HepG2 (cell line): ENCODE data around the gene CNKSR3. TPM values are rescaled to one million over a fixed set of nuclear protein-coding genes. Genes with fewer than 3 reads are reported as not detected.

ENCODE experiments used
- PAF1 ChIP-seq: IDR thresholded peaks from 2 replicates; pipeline ENCODE4 v1.6.1; 2016; ENCODE audit warnings: missing genetic modification reagents, missing compliant biosample characterization
- SIX1 ChIP-seq: sonication (generic); formaldehyde crosslinking; IDR thresholded peaks from 2 replicates; pipeline ENCODE4 v1.4.0; 2020; ENCODE audit warnings: missing genetic modification reagents, borderline replicate concordance
- TFDP2 ChIP-seq: sonication (generic); formaldehyde crosslinking; IDR thresholded peaks from 2 replicates; pipeline ENCODE4 v1.4.0; 2020; ENCODE audit warnings: missing genetic modification reagents
- TGIF2 ChIP-seq: IDR thresholded peaks from 2 replicates; pipeline ENCODE4 v1.6.1; 2016; ENCODE audit warnings: control low read depth, missing compliant biosample characterization
- TSC22D2 ChIP-seq: sonication (generic); formaldehyde crosslinking; IDR thresholded peaks from 2 replicates; pipeline ENCODE4 v1.5.1; 2020; ENCODE audit warnings: missing genetic modification reagents, mild to moderate bottlenecking, borderline replicate concordance
- ZBTB40 ChIP-seq, 2 experiments: fragments of 450-650 bp in 1 of 2; sonication (generic) in 1 of 2; formaldehyde crosslinking in 1 of 2; IDR thresholded peaks; 2 replicates each; pipeline versions ENCODE4 v1.6.1 to v1.8.0; 2016 to 2022; ENCODE audit warnings: antibody characterized with exemption in 1 of 2, mild to moderate bottlenecking in 1 of 2, missing genetic modification reagents in 1 of 2
- ZHX1 ChIP-seq: sonication (generic); formaldehyde crosslinking; IDR thresholded peaks from 2 replicates; pipeline ENCODE4 v1.8.1; 2022; ENCODE audit warnings: low read depth, mild to moderate bottlenecking, missing genetic modification reagents
- ZNF687 ChIP-seq: sonication (generic); formaldehyde crosslinking; IDR thresholded peaks from 2 replicates; pipeline ENCODE4 v1.5.1; 2020; ENCODE audit warnings: mild to moderate bottlenecking, missing genetic modification reagents, moderate library complexity
- ZNF83 ChIP-seq: sonication (generic); formaldehyde crosslinking; IDR thresholded peaks from 2 replicates; pipeline ENCODE4 v1.4.0; 2020; ENCODE audit warnings: missing genetic modification reagents, mild to moderate bottlenecking, borderline replicate concordance
- polyA plus RNA-seq, 8 experiments: library from polyadenylated mRNA; depleted of rRNA in 3 of 8; stranded (reverse) in 7 of 8; unstranded in 1 of 8; fragments of >200 nt; fragmentation: Illumina TruSeq in 4 of 8; extraction: Trizol in 4 of 8; gene quantifications; 2 replicates each; pipeline versions ENCODE4 v1.2.1 to v1.2.3, GENCODE V29; 2011 to 2016; ENCODE audit warnings: low read depth in 4 of 8, missing spikeins in 1 of 8, mixed read lengths in 1 of 8; ENCODE audit not compliant: insufficient read depth in 1 of 8
- total RNA-seq, 5 experiments: library from RNA; depleted of rRNA; stranded (reverse); fragments of >200 nt; fragmentation: Illumina TruSeq; extraction: Trizol; gene quantifications; 2 replicates each; pipeline ENCODE4 v1.2.3, GENCODE V29; 2016; ENCODE audit warnings: low read depth in 1 of 5

Gene CNKSR3
- total and polyA plus RNA-seq, 2 of the 13 experiments (the other 11 are each of a cell fraction or from before 2014, with no cell fraction given), result 9.2 to 38.6 TPM

GRCh38 chr6:154395316-154395715, 115.2 kb downstream of the CNKSR3 start (continued):
- no peak for TF ChIP-seq ZBTB40 (IDR thresholded peaks at IDR 0.05)
- no peak for TF ChIP-seq ZBTB40 (CRISPR knock-in tag; IDR thresholded peaks at IDR 0.05)
- TF ChIP-seq ZNF83 (CRISPR knock-in tag), result no peak
- TF ChIP-seq TSC22D2 (CRISPR knock-in tag), result no peak
- TF ChIP-seq TGIF2, result no peak
- no peak for TF ChIP-seq ZHX1
- no peak for TF ChIP-seq TFDP2 (CRISPR knock-in tag)
- no peak for TF ChIP-seq PAF1 (CRISPR knock-in tag)
- TF ChIP-seq ZNF687 (CRISPR knock-in tag), result no peak
- TF ChIP-seq SIX1 (CRISPR knock-in tag), result no peak
